ENCODE data around the gene NLRP9.

NLRP9 gene

DNA sequence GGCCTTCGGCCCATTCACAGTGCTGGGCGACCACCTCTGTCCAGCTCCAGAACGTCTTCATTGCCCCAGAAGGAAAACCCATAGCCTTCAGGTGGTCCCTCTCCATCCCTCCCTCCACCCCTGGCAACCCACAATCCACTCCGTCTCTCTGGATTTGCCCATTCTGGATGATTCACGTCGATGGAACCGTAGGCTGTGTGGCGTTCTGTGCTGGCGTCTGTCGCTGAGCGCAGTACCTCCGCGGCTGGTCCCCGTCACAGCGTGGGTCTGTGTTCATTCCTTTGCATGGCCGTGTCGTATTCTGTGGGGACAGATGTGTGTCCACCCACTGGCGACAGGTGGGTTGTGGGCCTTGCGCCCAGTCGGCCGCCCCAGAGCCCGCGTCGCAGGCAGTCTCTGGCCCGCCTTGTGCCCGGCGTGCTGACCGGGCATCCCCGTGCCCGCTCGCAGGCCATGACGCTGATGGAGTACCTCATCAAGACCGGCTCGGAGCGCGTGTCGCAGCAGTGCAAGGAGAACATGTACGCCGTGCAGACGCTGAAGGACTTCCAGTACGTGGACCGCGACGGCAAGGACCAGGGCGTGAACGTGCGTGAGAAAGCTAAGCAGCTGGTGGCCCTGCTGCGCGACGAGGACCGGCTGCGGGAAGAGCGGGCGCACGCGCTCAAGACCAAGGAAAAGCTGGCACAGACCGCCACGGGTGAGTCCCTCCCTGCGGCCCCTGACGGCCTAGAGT, 53.1 kb downstream of the NLRP9 start:
- Histone ChIP-seq H3K36me3 (ENCODE audit: control insufficient read depth, low read length) (peaks cover 91% of the 10 kb centered on the region), H3K9me3 (ENCODE audit: control insufficient read depth, insufficient read depth, low read length) (no peaks in the 10 kb centered on the region), H3F3A (ENCODE audit: control insufficient read depth, insufficient read depth) (no peaks in the 10 kb centered on the region), H4K20me1 (ENCODE audit: control insufficient read depth, insufficient read depth, low read depth, low read length) (0 out of 2 replicates have a peak, but pooled peaks cover 5% of the 10 kb centered on the region), H3K4me1 (ENCODE audit: control insufficient read depth, low read length) (no peaks in the 10 kb centered on the region; the same call in 1 of the 2 replicates), H3K9me2 (replicated peaks; ENCODE audit: control insufficient read depth, low read length) (no peaks in the 10 kb centered on the region), H3K4me3 (ENCODE audit: low read length) (no peak overlapping the region), H3K27ac (ENCODE audit: low read depth, low read length) (no peak overlapping the region), H3K79me2 (ENCODE audit: control insufficient read depth, low read length) (peaks cover 79% of the 10 kb centered on the region), H3K4me2 (ENCODE audit: low read length) (no peak overlapping the region), H3K27me3 (ENCODE audit: control insufficient read depth, low read length) (no peaks in the 10 kb centered on the region)
- TF ChIP-seq CTCF (IDR thresholded peaks at IDR 0.05; ENCODE audit: low read depth, low read length, poor library complexity, severe bottlenecking) (no peak), EZH2phosphoT487 (IDR thresholded peaks at IDR 0.05; ENCODE audit: borderline replicate concordance, low read length) (no peak)

DNA sequence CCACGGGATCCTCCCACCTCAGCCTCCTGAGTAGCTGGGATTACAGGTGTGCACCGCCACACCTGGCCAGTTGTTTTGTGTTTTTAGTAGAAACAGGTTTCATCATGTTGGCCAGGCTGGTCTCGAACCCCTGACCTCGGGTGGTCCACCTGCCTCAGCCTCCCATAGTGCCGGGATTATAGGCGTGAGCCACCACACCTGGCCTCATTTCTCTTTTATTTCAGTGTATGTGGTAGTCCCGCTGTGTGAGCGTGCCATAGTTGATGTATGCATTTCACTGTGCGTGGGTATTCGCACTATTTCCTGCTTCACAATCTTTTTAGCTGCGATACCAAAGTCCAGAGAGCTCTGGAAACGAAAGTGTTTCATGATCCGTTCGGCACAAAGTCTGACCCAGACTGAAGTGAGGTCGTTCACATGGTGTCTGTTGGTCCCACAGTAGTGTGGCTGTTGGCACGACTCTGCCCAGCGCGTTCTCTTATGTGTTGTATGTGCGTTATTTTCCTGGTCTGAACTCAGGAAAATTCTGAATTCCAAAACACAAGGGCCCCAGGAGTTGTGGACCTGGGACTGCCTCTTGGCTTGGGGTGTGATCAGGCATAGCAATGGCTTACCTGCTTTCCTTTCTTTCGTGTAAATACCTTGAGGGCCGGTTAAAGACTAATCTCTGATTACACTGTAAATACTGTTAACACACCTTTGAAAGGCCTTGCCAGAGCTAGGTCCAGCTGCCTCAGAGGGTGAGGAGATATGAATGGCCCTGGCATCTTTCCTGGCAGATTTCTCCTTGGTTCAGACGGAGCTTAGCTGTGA, 54.5 kb downstream of the NLRP9 start:
- Histone ChIP-seq H3K79me2 (ENCODE audit: control insufficient read depth, low read length) (peaks cover 93% of the 10 kb centered on the region), H3K4me1 (ENCODE audit: control insufficient read depth, low read length) (peaks cover 13% of the 10 kb centered on the region), H3K36me3 (ENCODE audit: control insufficient read depth, low read length) (peaks cover 91% of the 10 kb centered on the region), H4K20me1 (ENCODE audit: control insufficient read depth, insufficient read depth, low read depth, low read length) (peaks cover 9% of the 10 kb centered on the region; the same call in 1 of the 2 replicates), H3K4me2 (ENCODE audit: low read length) (no peak overlapping the region), H3K27ac (ENCODE audit: low read depth, low read length) (no peak overlapping the region), H3K9me2 (replicated peaks; ENCODE audit: control insufficient read depth, low read length) (no peaks in the 10 kb centered on the region), H3K4me3 (ENCODE audit: low read length) (no peak overlapping the region), H3F3A (ENCODE audit: control insufficient read depth, insufficient read depth) (no peaks in the 10 kb centered on the region), H3K9me3 (ENCODE audit: control insufficient read depth, insufficient read depth, low read length) (no peaks in the 10 kb centered on the region), H3K27me3 (ENCODE audit: control insufficient read depth, low read length) (no peaks in the 10 kb centered on the region)
- TF ChIP-seq EZH2phosphoT487 (IDR thresholded peaks at IDR 0.05; ENCODE audit: borderline replicate concordance, low read length) (no peak), CTCF (IDR thresholded peaks at IDR 0.05; ENCODE audit: low read depth, low read length, poor library complexity, severe bottlenecking) (no peak)

GRCh38 chr19:55681131-55682092, 56.8 kb downstream of the NLRP9 start:
- Histone ChIP-seq H3K4me2 (ENCODE audit: low read length) (no peak overlapping the region), H3K9me3 (ENCODE audit: control insufficient read depth, insufficient read depth, low read length) (no peaks in the 10 kb centered on the region), H3K79me2 (ENCODE audit: control insufficient read depth, low read length) (peaks cover 95% of the 10 kb centered on the region), H3K36me3 (ENCODE audit: control insufficient read depth, low read length) (peaks cover 91% of the 10 kb centered on the region), H3K27ac (ENCODE audit: low read depth, low read length) (no peak overlapping the region), H4K20me1 (ENCODE audit: control insufficient read depth, insufficient read depth, low read depth, low read length) (peaks cover 4% of the 10 kb centered on the region; the same call in 1 of the 2 replicates), H3F3A (ENCODE audit: control insufficient read depth, insufficient read depth) (peaks cover 13% of the 10 kb centered on the region), H3K4me1 (ENCODE audit: control insufficient read depth, low read length) (peaks cover 34% of the 10 kb centered on the region), H3K9me2 (replicated peaks; ENCODE audit: control insufficient read depth, low read length) (no peaks in the 10 kb centered on the region), H3K27me3 (ENCODE audit: control insufficient read depth, low read length) (no peaks in the 10 kb centered on the region), H3K4me3 (ENCODE audit: low read length) (no peak overlapping the region)
- TF ChIP-seq CTCF (IDR thresholded peaks at IDR 0.05; ENCODE audit: low read depth, low read length, poor library complexity, severe bottlenecking) (no peak), EZH2phosphoT487 (IDR thresholded peaks at IDR 0.05; ENCODE audit: borderline replicate concordance, low read length) (no peak)
